H9 (cell line): ENCODE results near the gene PTPA. TPM values are rescaled to one million over a fixed set of nuclear protein-coding genes. Genes with fewer than 3 reads are reported as not detected.

ENCODE experiments used
- DNase-seq: peaks from one replicate; pipeline ENCODE4 v3.0.0-alpha.2; 2017
- H2AFZ ChIP-seq: one replicate; pipeline ENCODE4 v1.6.1; 2013; ENCODE audit warnings: mild to moderate bottlenecking, low read length, control low read depth, moderate library complexity
- H2AK5ac ChIP-seq: 2 replicates; pipeline ENCODE4 v1.6.1; 2013; ENCODE audit warnings: low read length, control low read depth, mixed read lengths; ENCODE audit not compliant: insufficient read length
- H2BK120ac ChIP-seq: one replicate; pipeline ENCODE4 v1.6.1; 2013; ENCODE audit warnings: low read depth, mild to moderate bottlenecking, low read length, control low read depth, inconsistent platforms; ENCODE audit not compliant: poor library complexity, severe bottlenecking
- H2BK12ac ChIP-seq: 2 replicates; pipeline ENCODE4 v1.6.1; 2013; ENCODE audit warnings: low read length, control low read depth, mixed read lengths, low read depth; ENCODE audit not compliant: insufficient read length
- H2BK15ac ChIP-seq: 2 replicates; pipeline ENCODE4 v1.6.1; 2013; ENCODE audit warnings: low read depth, low read length, control low read depth
- H2BK20ac ChIP-seq: one replicate; pipeline ENCODE4 v1.6.1; 2013; ENCODE audit warnings: low read depth, mild to moderate bottlenecking, low read length, control low read depth, inconsistent platforms; ENCODE audit not compliant: poor library complexity, severe bottlenecking
- H2BK5ac ChIP-seq: 2 replicates; pipeline ENCODE4 v1.6.1; 2013; ENCODE audit warnings: low read length, control low read depth, mixed read lengths; ENCODE audit not compliant: insufficient read length
- H3K14ac ChIP-seq: 2 replicates; pipeline ENCODE4 v1.6.1; 2013; ENCODE audit warnings: low read length, control low read depth; ENCODE audit not compliant: insufficient read depth
- H3K18ac ChIP-seq: 2 replicates; pipeline ENCODE4 v1.6.1; 2013; ENCODE audit warnings: low read depth, mild to moderate bottlenecking, mixed read lengths, low read length, control low read depth; ENCODE audit not compliant: insufficient read length
- H3K23ac ChIP-seq: 2 replicates; pipeline ENCODE4 v1.6.1; 2013; ENCODE audit warnings: low read length, control low read depth, mixed read lengths, low read depth; ENCODE audit not compliant: insufficient read length
- H3K23me2 ChIP-seq: 2 replicates; pipeline ENCODE4 v1.6.1; 2013; ENCODE audit warnings: low read depth, mild to moderate bottlenecking, mixed read lengths, low read length, control low read depth; ENCODE audit not compliant: insufficient read length, poor library complexity, severe bottlenecking
- H3K27ac ChIP-seq: 2 replicates; pipeline ENCODE4 v1.5.1; 2013; ENCODE audit warnings: low read length, control low read depth, mixed read lengths, low read depth; ENCODE audit not compliant: insufficient read length
- H3K27me3 ChIP-seq: 2 replicates; pipeline ENCODE4 v1.6.1; 2013; ENCODE audit warnings: low read length, control low read depth, inconsistent platforms; ENCODE audit not compliant: insufficient read depth
- H3K4ac ChIP-seq: 2 replicates; pipeline ENCODE4 v1.6.1; 2013; ENCODE audit warnings: low read depth, mild to moderate bottlenecking, control low read depth, inconsistent platforms, low read length, moderate library complexity
- H3K4me1 ChIP-seq: 2 replicates; pipeline ENCODE4 v1.6.1; 2013; ENCODE audit warnings: low read length, control low read depth, inconsistent platforms; ENCODE audit not compliant: insufficient read depth
- H3K4me2 ChIP-seq: 2 replicates; pipeline ENCODE4 v1.6.1; 2013; ENCODE audit warnings: low read length, control low read depth, mixed read lengths; ENCODE audit not compliant: insufficient read length, insufficient read depth
- H3K56ac ChIP-seq: 2 replicates; pipeline ENCODE4 v1.6.1; 2013; ENCODE audit warnings: low read depth, mild to moderate bottlenecking, mixed read lengths, low read length, control low read depth; ENCODE audit not compliant: insufficient read length
- H3K79me1 ChIP-seq: 2 replicates; pipeline ENCODE4 v1.6.1; 2013; ENCODE audit warnings: low read depth, mild to moderate bottlenecking, moderate library complexity, low read length, control low read depth, inconsistent platforms; ENCODE audit not compliant: insufficient read depth, poor library complexity, severe bottlenecking
- H3K79me2 ChIP-seq: 2 replicates; pipeline ENCODE4 v1.6.1; 2013; ENCODE audit warnings: low read length, control low read depth, inconsistent platforms; ENCODE audit not compliant: insufficient read depth
- H3K9ac ChIP-seq: 2 replicates; pipeline ENCODE4 v1.6.1; 2013; ENCODE audit warnings: low read length, control low read depth, mixed read lengths; ENCODE audit not compliant: insufficient read length; ENCODE audit errors: extremely low read depth
- H3K9me3 ChIP-seq: one replicate; pipeline ENCODE4 v1.6.1; 2013; ENCODE audit warnings: low read depth, low read length, inconsistent platforms; ENCODE audit not compliant: control insufficient read depth
- H3T11ph ChIP-seq: one replicate; pipeline ENCODE4 v1.6.1; 2013; ENCODE audit warnings: mild to moderate bottlenecking, low read length, control low read depth, inconsistent platforms
- H4K20me1 ChIP-seq: one replicate; pipeline ENCODE4 v1.6.1; 2013; ENCODE audit not compliant: control insufficient read depth, insufficient read length, insufficient read depth
- H4K5ac ChIP-seq: 2 replicates; pipeline ENCODE4 v1.6.1; 2013; ENCODE audit warnings: low read depth, mild to moderate bottlenecking, mixed read lengths, low read length, control low read depth; ENCODE audit not compliant: insufficient read length
- H4K8ac ChIP-seq: replicated peaks from 2 replicates; pipeline ENCODE4 v1.6.1; 2013; ENCODE audit warnings: low read length, control low read depth, mixed read lengths, low read depth; ENCODE audit not compliant: insufficient read length
- H4K91ac ChIP-seq: 2 replicates; pipeline ENCODE4 v1.6.1; 2013; ENCODE audit warnings: low read depth, mild to moderate bottlenecking, moderate library complexity, mixed read lengths, low read length, control low read depth; ENCODE audit not compliant: insufficient read length
- H3K27ac Mint-ChIP-seq, 3 experiments: 2 replicates in 2 of 3; 3 replicates in 1 of 3; pipeline ENCODE4 v1.8.0; 2020 to 2021; ENCODE audit warnings: mixed read lengths in 3 of 3, mild to moderate bottlenecking in 1 of 3, moderate library complexity in 1 of 3
- H3K27me3 Mint-ChIP-seq: 2 replicates; pipeline ENCODE4 v1.8.0; 2021; ENCODE audit warnings: low read depth, mild to moderate bottlenecking, moderate library complexity, mixed read lengths
- H3K36me3 Mint-ChIP-seq, 3 experiments: 2 replicates in 2 of 3; 3 replicates in 1 of 3; pipeline ENCODE4 v1.8.0; 2020 to 2021; ENCODE audit warnings: low read depth in 3 of 3, mixed read lengths in 3 of 3; ENCODE audit not compliant: insufficient read depth in 1 of 3
- H3K4me1 Mint-ChIP-seq, 2 experiments: 2 replicates each; pipeline ENCODE4 v1.8.0; 2020; ENCODE audit warnings: mixed read lengths in 2 of 2
- H3K4me3 Mint-ChIP-seq, 2 experiments: 2 replicates in 1 of 2; 3 replicates in 1 of 2; pipeline ENCODE4 v1.8.0; 2020 to 2021; ENCODE audit warnings: mild to moderate bottlenecking in 2 of 2, mixed read lengths in 2 of 2, moderate library complexity in 1 of 2
- H3K9me3 Mint-ChIP-seq, 2 experiments: 2 replicates in 1 of 2; 3 replicates in 1 of 2; pipeline ENCODE4 v1.8.0; 2020; ENCODE audit warnings: mild to moderate bottlenecking in 2 of 2, mixed read lengths in 2 of 2, moderate library complexity in 1 of 2
- CTCF ChIP-seq: fragments of 200-600 bp; sonication (generic); conservative IDR thresholded peaks from 3 replicates; pipeline ENCODE4 v1.8.0; 2021; ENCODE audit warnings: antibody characterized with exemption, mild to moderate bottlenecking
- WGBS: extraction: QIAGEN DNeasy Blood & Tissue Kit; methylation state at CpG from one replicate; pipeline ENCODE4 v1.1.7; 2013; ENCODE audit warnings: missing lambda C conversion rate, low lambda C conversion rate, mixed read lengths; ENCODE audit not compliant: insufficient read length; ENCODE audit errors: extremely low coverage; 5-methylcytosine and 5-hydroxymethylcytosine counted together
- total RNA-seq: library from RNA; stranded (reverse); gene quantifications from 2 replicates; pipeline ENCODE4 v1.2.1, GENCODE V29; 2021

PTPA gene
- total RNA-seq, 1 experiment from 2014 or later, result 145 TPM

- H2BK20ac ChIP-seq, result no peak overlapping the region
- H2BK15ac ChIP-seq, result no peak overlapping the region
- no peak overlapping the region for H2BK12ac ChIP-seq
- Mint-ChIP-seq H3K27me3 (no peaks in the 10 kb centered on the region; the same call in 1 of the 2 replicates), H3K4me1 (no peaks in the 10 kb centered on the region), H3K9me3 (no peaks in the 10 kb centered on the region), H3K27ac (no peak overlapping the region), H3K36me3 (peaks cover 19 to 56% (median 49%) of the 10 kb centered on the region in 3 experiments; a peak in 6 of 7 replicates), H3K4me3 (no peak overlapping the region)
- no peaks in the 10 kb centered on the region for H3K27me3 ChIP-seq
- H3K4me2 ChIP-seq, result no peak overlapping the region
- H2AK5ac ChIP-seq, result no peak overlapping the region
- no peak overlapping the region for H4K8ac ChIP-seq
- H3K79me2 ChIP-seq, result no peaks in the 10 kb centered on the region
- H3K9ac ChIP-seq, result no peak overlapping the region
- no peak overlapping the region for H3K27ac ChIP-seq
- H2BK5ac ChIP-seq, result no peak overlapping the region
- no peaks in the 10 kb centered on the region for H3K23me2 ChIP-seq
- H3K56ac ChIP-seq, result no peak overlapping the region
- no peak overlapping the region for H2BK120ac ChIP-seq
- H4K91ac ChIP-seq, result no peak overlapping the region
- no peaks in the 10 kb centered on the region for H3K9me3 ChIP-seq
- no peak for TF ChIP-seq CTCF
- no peak overlapping the region for H3K14ac ChIP-seq
- no peak overlapping the region for H2AFZ ChIP-seq
- WGBS, result no CpG with 5 or more reads among the region's 9 CpGs
- H3K23ac ChIP-seq, result no peak overlapping the region
- H3K4ac ChIP-seq, result no peak overlapping the region
- H3K79me1 ChIP-seq, result no peaks in the 10 kb centered on the region
- H4K20me1 ChIP-seq, result no peaks in the 10 kb centered on the region
- no peak overlapping the region for H4K5ac ChIP-seq
- DNase-seq, result no peak
- H3T11ph ChIP-seq, result no peak overlapping the region
- no peaks in the 10 kb centered on the region for H3K4me1 ChIP-seq
- no peak overlapping the region for H3K18ac ChIP-seq
Observed at GRCh38 chr9:129063061-129063460, 48.2 kb upstream of the PTPA start.
